Smooth muscle cell (in vitro differentiated cells): ENCODE measurements around the gene WDSUB1. TPM values are rescaled to one million over a fixed set of nuclear protein-coding genes. Genes with fewer than 3 reads are reported as not detected.

ENCODE experiments used
- DNase-seq: peaks from one replicate; lab custom pipeline; 2025; ENCODE audit not compliant: unreplicated experiment; lab: John Stamatoyannopoulos, UW
- H2AFZ ChIP-seq: fragments of 200-600 bp; sonication (generic); 2 replicates; pipeline ENCODE4 v1.6.0; 2016; ENCODE audit warnings: antibody characterized with exemption, low read depth, mild to moderate bottlenecking
- H3F3A ChIP-seq: fragments of 200-600 bp; sonication (generic); 2 replicates; pipeline ENCODE4 v1.6.0; 2017; ENCODE audit warnings: antibody characterized with exemption, low read depth
- H3K27ac ChIP-seq: fragments of 200-600 bp; sonication (generic); 2 replicates; pipeline ENCODE4 v1.5.1; 2016; ENCODE audit warnings: low read depth, mild to moderate bottlenecking
- H3K27me3 ChIP-seq: fragments of 200-600 bp; sonication (generic); 2 replicates; pipeline ENCODE4 v1.6.1; 2016; ENCODE audit warnings: low read depth, mild to moderate bottlenecking
- H3K36me3 ChIP-seq: fragments of 200-600 bp; sonication (generic); 2 replicates; pipeline ENCODE4 v1.5.1; 2016; ENCODE audit warnings: low read depth
- H3K4me1 ChIP-seq: fragments of 200-600 bp; sonication (generic); 2 replicates; pipeline ENCODE4 v1.5.1; 2016; ENCODE audit warnings: low read depth
- H3K4me2 ChIP-seq: fragments of 200-600 bp; sonication (generic); 2 replicates; pipeline ENCODE4 v1.6.0; 2016; ENCODE audit warnings: mild to moderate bottlenecking
- H3K4me3 ChIP-seq: fragments of 200-600 bp; sonication (generic); 2 replicates; pipeline ENCODE4 v1.5.1; 2016; ENCODE audit warnings: mild to moderate bottlenecking
- H3K79me2 ChIP-seq: fragments of 200-600 bp; sonication (generic); 2 replicates; pipeline ENCODE4 v1.6.0; 2016; ENCODE audit warnings: low read depth, mild to moderate bottlenecking
- H3K9ac ChIP-seq: fragments of 200-600 bp; sonication (generic); 2 replicates; pipeline ENCODE4 v1.6.0; 2016; ENCODE audit warnings: low read depth
- H3K9me3 ChIP-seq: fragments of 200-600 bp; sonication (generic); replicated peaks from 2 replicates; pipeline ENCODE4 v1.5.1; 2016; ENCODE audit warnings: low read depth
- H4K20me1 ChIP-seq: fragments of 200-600 bp; sonication (generic); 2 replicates; pipeline ENCODE4 v1.6.0; 2016; ENCODE audit warnings: low read depth
- CTCF ChIP-seq: fragments of 200-600 bp; sonication (generic); IDR thresholded peaks from 2 replicates; pipeline ENCODE4 v1.5.1; 2017; ENCODE audit warnings: borderline replicate concordance, mild to moderate bottlenecking, antibody characterized with exemption; ENCODE audit not compliant: insufficient read depth, poor library complexity, severe bottlenecking
- WGBS: methylation state at CpG from one replicate; pipeline ENCODE4 v1.1.7; 2016; ENCODE audit warnings: low lambda C conversion rate; 5-methylcytosine and 5-hydroxymethylcytosine counted together
- polyA plus RNA-seq: library from polyadenylated mRNA; unstranded; fragments of >200 nt; fragmentation: Nextera tagmentation; extraction: Ambion mirVana; gene quantifications from 2 replicates; pipeline ENCODE4 v1.2.1, GENCODE V29; 2016
- total RNA-seq: library from RNA; depleted of rRNA; stranded (reverse); fragments of >200 nt; gene quantifications from 2 replicates; pipeline ENCODE4 v1.2.3, GENCODE V29; 2014

The WDSUB1 gene
- total and polyA plus RNA-seq, 2 experiments from 2014 or later: 3.6 to 4.6 TPM

GRCh38 chr2:159196393-159196925 is 90.0 kb downstream of the WDSUB1 start:
- H2AFZ ChIP-seq: no peak overlapping the region
- no peaks in the 10 kb centered on the region for H3K79me2 ChIP-seq
- H3K9me3 ChIP-seq: no peaks in the 10 kb centered on the region
- H3K4me1 ChIP-seq: peaks cover 12% of the 10 kb centered on the region
- no peak overlapping the region for H3K4me2 ChIP-seq
- no peaks in the 10 kb centered on the region for H3K27me3 ChIP-seq
- TF ChIP-seq CTCF: no peak
- H3K27ac ChIP-seq: no peak overlapping the region
- H3K36me3 ChIP-seq: peaks cover 3% of the 10 kb centered on the region
- H3K4me3 ChIP-seq: no peak overlapping the region
- H4K20me1 ChIP-seq: no peaks in the 10 kb centered on the region
- DNase-seq: no peak
- peaks cover 20% of the 10 kb centered on the region for H3F3A ChIP-seq
- WGBS: 99% methylated on average over 14 of the region's 14 CpGs
- no peak overlapping the region for H3K9ac ChIP-seq

GRCh38 chr2:159195697-159196096 is 90.8 kb downstream of the WDSUB1 start:
- H3K27ac ChIP-seq: no peak overlapping the region
- H3K27me3 ChIP-seq: no peaks in the 10 kb centered on the region
- 88% methylated on average over 5 of the region's 6 CpGs for WGBS
- no peak overlapping the region for H3K4me3 ChIP-seq
- no peak overlapping the region for H3K9ac ChIP-seq
- H3K4me2 ChIP-seq: no peak overlapping the region
- no peak for DNase-seq
- TF ChIP-seq CTCF: no peak
- peaks cover 3% of the 10 kb centered on the region for H3K36me3 ChIP-seq
- no peaks in the 10 kb centered on the region for H3K79me2 ChIP-seq
- H2AFZ ChIP-seq: no peak overlapping the region
- no peaks in the 10 kb centered on the region for H4K20me1 ChIP-seq
- peaks cover 12% of the 10 kb centered on the region for H3K4me1 ChIP-seq
- no peaks in the 10 kb centered on the region for H3K9me3 ChIP-seq
- H3F3A ChIP-seq: peaks cover 20% of the 10 kb centered on the region

- whole genome bisulfite sequencing: 91% methylated on average over 10 of the region's 10 CpGs
- TF ChIP-seq CTCF: no peak
Observed at GRCh38 chr2:159194241-159194640, 92.3 kb downstream of the WDSUB1 start.

GRCh38 chr2:159193791-159194190 is 92.7 kb downstream of the WDSUB1 start:
- DNase-seq: no peak
- Histone ChIP-seq H3K36me3 (no peaks in the 10 kb centered on the region), H4K20me1 (no peaks in the 10 kb centered on the region), H2AFZ (no peak overlapping the region), H3F3A (peaks cover 7% of the 10 kb centered on the region), H3K79me2 (no peaks in the 10 kb centered on the region), H3K4me3 (no peak overlapping the region), H3K4me1 (no peaks in the 10 kb centered on the region), H3K9me3 (no peaks in the 10 kb centered on the region), H3K27me3 (no peaks in the 10 kb centered on the region), H3K27ac (no peak overlapping the region), H3K4me2 (no peak overlapping the region), H3K9ac (no peak overlapping the region)
- 94% methylated on average over 4 of the region's 4 CpGs for WGBS
- no peak for TF ChIP-seq CTCF

More at GRCh38 chr2:159194241-159194640, 92.3 kb downstream of the WDSUB1 start:
- Histone ChIP-seq H3K9ac (no peak overlapping the region), H3K9me3 (no peaks in the 10 kb centered on the region), H2AFZ (no peak overlapping the region), H3K4me3 (no peak overlapping the region), H3K4me1 (no peaks in the 10 kb centered on the region), H3K27ac (no peak overlapping the region), H4K20me1 (no peaks in the 10 kb centered on the region), H3K4me2 (no peak overlapping the region), H3K36me3 (no peaks in the 10 kb centered on the region), H3K79me2 (no peaks in the 10 kb centered on the region), H3F3A (peaks cover 11% of the 10 kb centered on the region), H3K27me3 (no peaks in the 10 kb centered on the region)
- no peak for DNase-seq
